ENCODE measurements around the gene MAPK11. TPM values are rescaled to one million over a fixed set of nuclear protein-coding genes. Genes with fewer than 3 reads are reported as not detected.

Gene MAPK11
- total RNA-seq, 1 donor from 2014 or later: 3.4 TPM

GRCh38 chr22:50310031-50310722 lies 40.0 kb upstream of the MAPK11 start:
- peaks cover 1% of the 10 kb centered on the region for H3K27me3 ChIP-seq (ENCODE audit: control insufficient read depth, insufficient read depth, low read length)
- TF ChIP-seq CTCF (IDR thresholded peaks at IDR 0.05; ENCODE audit: insufficient read depth, low read length, severe bottlenecking): no peak
- DNase-seq (ENCODE audit: low read depth) (no peak), FAIRE-seq (no peak)
- H3K4me3 ChIP-seq (ENCODE audit: low read depth, low read length): no peak overlapping the region
- H3K36me3 ChIP-seq (ENCODE audit: control insufficient read depth, insufficient read depth, low read length): peaks cover 2% of the 10 kb centered on the region

- TF ChIP-seq CTCF (IDR thresholded peaks at IDR 0.05; ENCODE audit: insufficient read depth, low read length, severe bottlenecking): no peak
- H3K27me3 ChIP-seq (ENCODE audit: control insufficient read depth, insufficient read depth, low read length): no peaks in the 10 kb centered on the region
- no peak overlapping the region for H3K4me3 ChIP-seq (ENCODE audit: low read depth, low read length)
- DNase-seq (ENCODE audit: low read depth): no peak
- no peak for FAIRE-seq
- peaks cover 3% of the 10 kb centered on the region for H3K36me3 ChIP-seq (ENCODE audit: control insufficient read depth, insufficient read depth, low read length)
These were observed 39.4 kb upstream of the MAPK11 start for GRCh38 chr22:50309601-50309991.

- FAIRE-seq: no peak
- Histone ChIP-seq H3K36me3 (ENCODE audit: control insufficient read depth, insufficient read depth, low read length) (peaks cover 6% of the 10 kb centered on the region), H3K27me3 (ENCODE audit: control insufficient read depth, insufficient read depth, low read length) (no peaks in the 10 kb centered on the region), H3K4me3 (ENCODE audit: low read depth, low read length) (no peak overlapping the region)
- no peak for DNase-seq (ENCODE audit: low read depth)
- TF ChIP-seq CTCF (IDR thresholded peaks at IDR 0.05; ENCODE audit: insufficient read depth, low read length, severe bottlenecking): no peak
These were observed 38.9 kb upstream of the MAPK11 start for GRCh38 chr22:50308986-50309600.

- no peak overlapping the region for H3K4me3 ChIP-seq (ENCODE audit: low read depth, low read length)
- no peak for DNase-seq (ENCODE audit: low read depth)
- peaks cover 8% of the 10 kb centered on the region for H3K36me3 ChIP-seq (ENCODE audit: control insufficient read depth, insufficient read depth, low read length)
- no peak for TF ChIP-seq CTCF (IDR thresholded peaks at IDR 0.05; ENCODE audit: insufficient read depth, low read length, severe bottlenecking)
- no peaks in the 10 kb centered on the region for H3K27me3 ChIP-seq (ENCODE audit: control insufficient read depth, insufficient read depth, low read length)
- no peak for FAIRE-seq
These were observed 38.4 kb upstream of the MAPK11 start for GRCh38 chr22:50308597-50308935.

- FAIRE-seq (no peak), DNase-seq (ENCODE audit: low read depth) (no peak)
- Histone ChIP-seq H3K27me3 (ENCODE audit: control insufficient read depth, insufficient read depth, low read length) (no peaks in the 10 kb centered on the region), H3K4me3 (ENCODE audit: low read depth, low read length) (no peak overlapping the region), H3K36me3 (ENCODE audit: control insufficient read depth, insufficient read depth, low read length) (peaks cover 10% of the 10 kb centered on the region)
- TF ChIP-seq CTCF (IDR thresholded peaks at IDR 0.05; ENCODE audit: insufficient read depth, low read length, severe bottlenecking): no peak
These were observed 37.9 kb upstream of the MAPK11 start for GRCh38 chr22:50307890-50308596.

Data from bronchial epithelial cell (primary cell).